Sigmoid colon (tissue), 7 donors: ENCODE measurements around the gene PDK2. TPM values are rescaled to one million over a fixed set of nuclear protein-coding genes. Genes with fewer than 3 reads are reported as not detected.
A peak's percentile ranks its signal among the peaks of the same experiment; 100 is the strongest.

ENCODE experiments used
- DNase-seq: peaks from one replicate; pipeline ENCODE4 v3.0.0-alpha.2; 2019
- H3K27ac ChIP-seq, 4 donors: fragments of 200-600 bp; sonication (generic); one replicate each; pipeline ENCODE4 v1.5.1; 2016 to 2019; ENCODE audit warnings: mild to moderate bottlenecking in 1 of 4
- H3K27me3 ChIP-seq, 3 donors: fragments of 200-600 bp; sonication (generic); one replicate each; pipeline ENCODE4 v1.5.1; 2019; ENCODE audit warnings: mild to moderate bottlenecking in 1 of 3
- H3K36me3 ChIP-seq, 4 donors: fragments of 200-600 bp; sonication (generic); one replicate each; pipeline ENCODE4 v1.5.1; 2016 to 2019
- H3K4me1 ChIP-seq, 4 donors: fragments of 200-600 bp; sonication (generic); one replicate each; pipeline ENCODE4 v1.5.1; 2017 to 2019
- H3K4me3 ChIP-seq, 4 donors: fragments of 200-600 bp; sonication (generic); one replicate each; pipeline ENCODE4 v1.5.1; 2017 to 2019; ENCODE audit warnings: mild to moderate bottlenecking in 2 of 4, moderate library complexity in 1 of 4
- H3K9me3 ChIP-seq, 4 donors: fragments of 200-600 bp in 3 of 4; sonication (generic) in 3 of 4; one replicate each; pipeline versions ENCODE4 v1.5.1 to v1.6.1; 2013 to 2019
- EP300 ChIP-seq, 4 donors: sonication (generic); formaldehyde crosslinking; IDR thresholded peaks; one replicate each; pipeline ENCODE4 v1.6.1; 2017; ENCODE audit warnings: antibody characterized with exemption in 4 of 4
- POLR2A ChIP-seq, 2 donors: fragments of 450-650 bp; IDR thresholded peaks; one replicate each; pipeline ENCODE4 v1.6.1; 2016; ENCODE audit warnings: antibody characterized with exemption in 2 of 2, mild to moderate bottlenecking in 2 of 2, moderate library complexity in 2 of 2
- POLR2AphosphoS5 ChIP-seq, 4 donors: sonication (generic); formaldehyde crosslinking; IDR thresholded peaks; one replicate each; pipeline ENCODE4 v1.6.1; 2017; ENCODE audit warnings: antibody characterized with exemption in 4 of 4
- WGBS, 2 donors: extraction: QIAGEN DNeasy Blood & Tissue Kit; methylation state at CpG; one replicate each; pipeline ENCODE4 v1.1.7; 2013; 5-methylcytosine and 5-hydroxymethylcytosine counted together
- intact Hi-C: fragments of 100-400 bp; cut with DNase I; formaldehyde crosslinking; loops from one replicate; pipeline ENCODE4 v1.15.1; 2023
- polyA plus RNA-seq, 3 donors: library from polyadenylated mRNA; stranded (reverse); fragments of 200-250 nt; gene quantifications; one replicate each; pipeline ENCODE4 v1.2.3, GENCODE V29; 2013
- total RNA-seq, 4 donors: library from RNA; depleted of rRNA; stranded (reverse); fragments of >200 nt; gene quantifications; one replicate each; pipeline ENCODE4 v1.1.0, GENCODE V29; 2016
- TF ChIP-seq, protein P1 (sequence below), 4 experiments: fragments of 450-650 bp in 3 of 4; fragments of 200-600 bp in 1 of 4; IDR thresholded peaks; one replicate each; pipeline ENCODE4 v1.5.1; 2016 to 2019; ENCODE audit warnings: antibody characterized with exemption in 4 of 4, mild to moderate bottlenecking in 3 of 4, moderate library complexity in 2 of 4
- donor health status: healthy with polysubstance abuse.
- donor health status: Bipolar disorder and iron deficiency.
- donor health status: healthy.

The PDK2 gene
- total and polyA plus RNA-seq, 7 donors = 23.1 to 82.8 (median 43.9) TPM

DNA sequence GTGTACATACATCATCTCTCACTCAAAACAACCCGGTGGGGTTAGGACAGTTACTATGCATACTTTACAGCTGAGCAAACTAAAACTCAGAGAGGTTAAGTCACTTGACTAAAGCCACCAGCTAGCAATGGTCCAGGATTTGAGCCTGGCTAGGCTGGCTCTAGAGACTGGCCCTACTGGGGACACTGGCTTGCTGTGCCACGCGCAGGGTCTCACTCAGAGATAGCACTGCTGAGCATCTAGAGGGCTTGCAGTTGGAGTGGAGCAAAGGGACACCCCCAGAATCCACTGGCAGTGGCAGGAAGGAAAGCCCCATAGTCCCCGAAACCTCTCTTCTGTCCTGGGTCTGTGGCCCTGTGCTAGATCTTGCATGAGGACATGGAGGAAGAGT is 23.7 kb downstream of the PDK2 start:
- Histone ChIP-seq H3K9me3 (no peaks in the 10 kb centered on the region), H3K4me1 (peaks cover 0 to 27% (median 19%) of the 10 kb centered on the region in 4 donors), H3K36me3 (no peaks in the 10 kb centered on the region), H3K27me3 (no peaks in the 10 kb centered on the region), H3K27ac (no peak overlapping the region), H3K4me3 (no peak overlapping the region)
- WGBS, 2 donors = 81 to 90% methylated on average over 4 of the region's 4 CpGs
- intact Hi-C loops = loop anchor here (5.0 kb wide), 3 partner anchors 43 to 178 kb away; partner anchors contain the start of gene TMEM92
- TF ChIP-seq, protein P1, sequence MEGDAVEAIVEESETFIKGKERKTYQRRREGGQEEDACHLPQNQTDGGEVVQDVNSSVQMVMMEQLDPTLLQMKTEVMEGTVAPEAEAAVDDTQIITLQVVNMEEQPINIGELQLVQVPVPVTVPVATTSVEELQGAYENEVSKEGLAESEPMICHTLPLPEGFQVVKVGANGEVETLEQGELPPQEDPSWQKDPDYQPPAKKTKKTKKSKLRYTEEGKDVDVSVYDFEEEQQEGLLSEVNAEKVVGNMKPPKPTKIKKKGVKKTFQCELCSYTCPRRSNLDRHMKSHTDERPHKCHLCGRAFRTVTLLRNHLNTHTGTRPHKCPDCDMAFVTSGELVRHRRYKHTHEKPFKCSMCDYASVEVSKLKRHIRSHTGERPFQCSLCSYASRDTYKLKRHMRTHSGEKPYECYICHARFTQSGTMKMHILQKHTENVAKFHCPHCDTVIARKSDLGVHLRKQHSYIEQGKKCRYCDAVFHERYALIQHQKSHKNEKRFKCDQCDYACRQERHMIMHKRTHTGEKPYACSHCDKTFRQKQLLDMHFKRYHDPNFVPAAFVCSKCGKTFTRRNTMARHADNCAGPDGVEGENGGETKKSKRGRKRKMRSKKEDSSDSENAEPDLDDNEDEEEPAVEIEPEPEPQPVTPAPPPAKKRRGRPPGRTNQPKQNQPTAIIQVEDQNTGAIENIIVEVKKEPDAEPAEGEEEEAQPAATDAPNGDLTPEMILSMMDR (IDR thresholded peaks at IDR 0.05) = no peak
- TF ChIP-seq EP300 (IDR thresholded peaks at IDR 0.05) = no peak
- TF ChIP-seq POLR2A (IDR thresholded peaks at IDR 0.05) = no peak
- TF ChIP-seq POLR2AphosphoS5 (IDR thresholded peaks at IDR 0.05) = no peak
- no peak for DNase-seq

DNA sequence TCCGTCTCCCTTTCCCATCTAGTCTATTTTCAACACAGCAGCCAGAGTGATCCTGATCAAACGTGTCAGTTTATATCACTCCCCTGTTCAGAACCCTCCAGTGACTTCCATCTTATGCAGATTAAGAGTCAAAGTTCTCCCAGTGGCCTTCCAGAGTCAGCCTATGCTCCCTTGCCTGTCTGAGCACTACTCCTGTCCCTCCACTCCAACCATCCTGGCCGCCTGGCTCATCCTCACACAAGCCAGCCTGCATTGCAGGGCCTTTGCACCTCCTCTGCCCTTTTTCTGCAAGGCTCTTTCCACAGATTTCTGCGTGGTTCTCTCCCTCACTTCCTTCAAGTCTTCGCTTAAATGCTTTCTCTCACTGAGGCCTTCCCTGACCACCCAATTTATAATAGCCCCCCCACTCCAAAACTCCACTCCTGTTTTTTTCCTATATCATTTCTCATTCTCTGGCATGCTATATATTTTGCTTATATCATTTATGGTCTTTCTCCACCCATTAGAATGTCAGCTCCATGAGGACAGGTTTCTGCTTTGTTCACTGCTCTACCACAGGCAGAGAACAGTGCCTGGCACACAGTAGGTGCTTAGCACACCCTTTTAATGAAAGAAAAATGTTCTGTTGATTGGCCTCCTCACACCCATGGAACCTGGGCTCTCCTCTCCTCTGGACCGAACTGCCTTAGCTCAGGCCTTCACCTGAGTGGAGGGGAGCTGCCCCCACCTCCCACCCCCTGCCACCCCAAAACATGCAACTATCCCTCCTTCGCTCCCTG is 25.5 kb downstream of the PDK2 start:
- no peak overlapping the region for H3K27ac ChIP-seq
- no peaks in the 10 kb centered on the region for H3K36me3 ChIP-seq
- no peaks in the 10 kb centered on the region for H3K9me3 ChIP-seq
- H3K4me3 ChIP-seq = no peak overlapping the region
- H3K27me3 ChIP-seq = no peaks in the 10 kb centered on the region
- no peak for DNase-seq
- peaks cover 0 to 21% (median 15%) of the 10 kb centered on the region in 4 donors for H3K4me1 ChIP-seq
- intact Hi-C loops = no loop called here
- TF ChIP-seq POLR2A (IDR thresholded peaks at IDR 0.05) (no peak), POLR2AphosphoS5 (IDR thresholded peaks at IDR 0.05) (no peak), EP300 (IDR thresholded peaks at IDR 0.05) (no peak)
- TF ChIP-seq, protein P1 (IDR thresholded peaks at IDR 0.05) = no peak
- 83 to 92% methylated on average over 7 of the region's 7 CpGs for WGBS, 2 donors

DNA sequence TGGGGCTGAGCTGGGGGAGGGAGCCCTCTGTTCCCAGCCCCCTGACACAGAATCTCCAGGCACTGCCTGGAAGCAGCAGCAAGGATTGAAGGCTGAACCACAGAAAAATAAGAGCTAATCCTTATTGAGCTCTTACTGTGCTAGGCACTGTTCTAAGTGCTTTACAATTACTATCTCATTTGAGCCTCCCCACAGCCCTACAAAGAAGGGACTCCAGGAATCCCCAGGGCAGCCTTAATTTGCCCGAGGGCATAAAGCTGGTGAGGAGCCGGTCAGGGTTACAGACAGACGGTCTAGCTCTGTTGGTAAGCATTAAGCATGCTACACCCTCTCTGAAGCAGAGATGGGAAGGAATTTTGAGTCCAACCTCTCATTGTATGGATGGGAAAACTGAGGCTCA is 27.8 kb downstream of the PDK2 start:
- Histone ChIP-seq H3K27ac (peak overlapping the region in 1 of 4 donors; percentile 3), H3K36me3 (no peaks in the 10 kb centered on the region), H3K4me1 (peaks cover 0 to 9% (median 3%) of the 10 kb centered on the region in 4 donors), H3K27me3 (no peaks in the 10 kb centered on the region), H3K9me3 (no peaks in the 10 kb centered on the region), H3K4me3 (no peak overlapping the region)
- 90 to 92% methylated on average over 3 of the region's 3 CpGs for WGBS, 2 donors
- TF ChIP-seq POLR2A (IDR thresholded peaks at IDR 0.05) (no peak), EP300 (IDR thresholded peaks at IDR 0.05) (no peak), POLR2AphosphoS5 (IDR thresholded peaks at IDR 0.05) (no peak)
- TF ChIP-seq, protein P1 (IDR thresholded peaks at IDR 0.05) = no peak
- DNase-seq = no peak
- intact Hi-C loops = no loop called here

DNA sequence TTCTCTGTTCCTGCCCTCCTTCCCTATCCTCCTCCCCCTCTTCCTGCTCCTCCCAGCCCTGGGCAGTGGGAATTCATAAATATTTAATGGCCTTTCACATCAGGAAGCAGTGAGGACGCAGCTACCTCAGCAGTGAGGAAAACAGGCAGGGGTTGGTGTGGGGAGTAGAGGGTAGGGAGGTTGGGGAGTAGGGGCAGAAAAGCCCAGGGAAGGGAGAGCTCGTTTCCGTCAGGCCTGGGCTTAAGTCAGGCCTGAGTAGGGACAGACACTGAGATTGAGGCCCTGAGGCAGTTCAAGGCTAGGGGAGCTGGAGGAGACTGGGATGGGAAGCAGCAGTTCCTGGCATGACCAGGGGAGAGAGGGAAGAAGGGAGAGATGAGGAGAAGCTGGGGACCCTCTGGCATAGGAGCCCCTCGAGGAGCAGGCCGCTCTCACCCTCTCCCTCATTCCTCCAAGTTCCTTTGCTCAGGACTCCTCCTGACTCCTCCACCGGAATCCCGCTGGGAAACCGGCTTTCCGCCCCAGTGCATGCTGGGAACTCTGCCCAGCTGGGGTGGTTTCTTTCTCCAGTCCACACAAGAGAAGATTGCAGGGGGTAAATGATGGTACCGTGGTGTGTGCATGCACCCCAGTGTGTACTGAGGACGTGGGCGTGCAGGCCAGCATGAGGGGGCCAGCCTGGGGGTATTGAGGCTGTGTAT is 28.6 kb downstream of the PDK2 start:
- DNase-seq = no peak
- TF ChIP-seq POLR2AphosphoS5 (IDR thresholded peaks at IDR 0.05) = no peak
- TF ChIP-seq POLR2A (IDR thresholded peaks at IDR 0.05) = no peak
- 35 to 66% methylated on average over 12 of the region's 12 CpGs for WGBS, 2 donors
- intact Hi-C loops = no loop called here
- H3K4me3 ChIP-seq = no peak overlapping the region
- peaks cover 0 to 8% (median 0%) of the 10 kb centered on the region in 3 donors for H3K27me3 ChIP-seq
- peak overlapping the region; percentile 3 to 33 (median 12) for H3K27ac ChIP-seq
- peaks cover 0 to 14% (median 7%) of the 10 kb centered on the region in 4 donors for H3K4me1 ChIP-seq
- H3K36me3 ChIP-seq = no peaks in the 10 kb centered on the region
- no peaks in the 10 kb centered on the region for H3K9me3 ChIP-seq

DNA sequence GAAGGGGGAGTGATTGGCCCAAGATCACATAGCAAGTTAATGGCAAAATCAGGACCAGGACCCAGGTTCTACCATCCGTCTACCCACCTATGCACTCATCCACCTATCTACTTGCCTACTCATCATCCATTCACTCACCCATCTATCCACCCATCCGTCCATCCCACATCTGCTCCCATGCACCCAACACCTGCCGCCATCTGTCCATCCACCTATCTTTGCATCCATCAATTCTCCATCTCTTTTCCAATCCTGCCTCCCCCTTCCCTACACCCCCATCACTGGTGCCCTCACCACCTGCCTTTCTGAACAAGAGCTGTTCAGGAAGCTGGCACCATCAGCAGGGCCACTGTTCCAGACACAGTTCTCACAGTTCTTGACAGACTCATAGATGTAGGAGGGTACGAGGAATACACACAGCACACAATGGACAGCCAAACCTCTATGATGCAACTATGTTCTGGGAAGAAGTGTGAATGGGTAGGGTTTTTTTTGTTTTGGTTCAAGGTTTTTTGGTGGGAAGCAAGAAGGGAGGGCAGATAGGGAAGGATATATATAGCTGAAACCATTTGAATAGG is 30.4 kb downstream of the PDK2 start:
- H3K4me3 ChIP-seq = no peak overlapping the region
- peaks cover 0 to 31% (median 24%) of the 10 kb centered on the region in 4 donors for H3K4me1 ChIP-seq
- intact Hi-C loops = no loop called here
- WGBS, 2 donors = 94 to 95% methylated on average over 4 of the region's 4 CpGs
- no peaks in the 10 kb centered on the region for H3K36me3 ChIP-seq
- H3K27me3 ChIP-seq = peaks cover 7 to 25% (median 10%) of the 10 kb centered on the region in 3 donors
- no peaks in the 10 kb centered on the region for H3K9me3 ChIP-seq
- DNase-seq = no peak
- no peak overlapping the region for H3K27ac ChIP-seq
- TF ChIP-seq, protein P1 (IDR thresholded peaks at IDR 0.05) = no peak
- no peak for TF ChIP-seq POLR2AphosphoS5 (IDR thresholded peaks at IDR 0.05)
- no peak for TF ChIP-seq EP300 (IDR thresholded peaks at IDR 0.05)
- TF ChIP-seq POLR2A (IDR thresholded peaks at IDR 0.05) = no peak
